ENCODE results near the gene RAB4B. TPM values are rescaled to one million over a fixed set of nuclear protein-coding genes. Genes with fewer than 3 reads are reported as not detected.

The RAB4B gene
- total and polyA plus RNA-seq, 2 experiments from 2014 or later: 27.4 to 29.0 TPM

DNA sequence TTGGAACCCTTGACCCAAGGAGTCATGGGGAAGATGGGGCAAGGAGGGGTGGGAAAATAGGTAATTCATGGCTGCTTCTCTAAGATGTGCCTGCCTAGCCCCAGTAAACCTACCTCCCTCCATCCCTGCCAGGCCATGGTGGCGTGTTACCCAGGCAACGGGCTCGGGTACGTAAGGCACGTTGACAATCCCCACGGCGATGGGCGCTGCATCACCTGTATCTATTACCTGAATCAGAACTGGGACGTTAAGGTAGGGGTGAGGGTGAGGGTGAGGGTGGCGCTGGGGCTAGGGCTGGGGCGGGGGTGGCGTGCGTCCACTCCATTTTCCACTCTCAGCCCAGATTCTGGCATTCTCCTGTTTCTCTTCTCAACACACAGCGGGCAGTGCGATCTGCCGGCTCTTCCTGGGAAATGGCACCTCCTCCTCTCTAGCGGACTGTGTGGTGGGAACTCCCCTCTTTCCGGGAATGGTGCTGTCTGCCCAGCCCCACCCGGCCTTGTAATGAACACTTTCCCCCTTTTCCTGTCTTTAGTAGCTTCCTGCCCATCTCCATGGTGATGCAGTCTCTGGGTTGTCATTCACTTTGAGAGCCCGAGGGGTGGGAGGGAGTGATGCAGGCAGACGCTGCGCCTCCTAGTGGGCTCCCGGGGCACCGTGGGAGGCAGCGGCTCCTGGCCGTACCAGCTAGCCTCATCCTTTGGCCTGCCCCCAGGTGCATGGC is 28.5 kb downstream of the RAB4B start:
- H3K4me3 ChIP-seq: peak overlapping the region; percentile 36; the same call in 1 of the 2 replicates
- peaks cover 50% of the 10 kb centered on the region for H4K20me1 ChIP-seq (replicated peaks; ENCODE audit: insufficient read depth)
- H2AFZ ChIP-seq: no peak overlapping the region
- Mint-ChIP-seq H3K36me3 (ENCODE audit: low read depth) (peaks cover 58% of the 10 kb centered on the region), H3K9me3 (no peaks in the 10 kb centered on the region), H3K27me3 (ENCODE audit: insufficient read depth, low read depth, poor library complexity) (peaks cover 46% of the 10 kb centered on the region), H3K27ac (peak overlapping the region; percentile 84), H3K4me1 (peaks cover 73% of the 10 kb centered on the region), H3K4me3 (peak overlapping the region; percentile 59)
- TF ChIP-seq STAT1 (IDR thresholded peaks at IDR 0.05; ENCODE audit: unreplicated experiment) (no peak), CREB1 (CRISPR knock-in tag; IDR thresholded peaks at IDR 0.05; ENCODE audit: low read depth) (peak; percentile 81)
- TF ChIP-seq, protein P1, sequence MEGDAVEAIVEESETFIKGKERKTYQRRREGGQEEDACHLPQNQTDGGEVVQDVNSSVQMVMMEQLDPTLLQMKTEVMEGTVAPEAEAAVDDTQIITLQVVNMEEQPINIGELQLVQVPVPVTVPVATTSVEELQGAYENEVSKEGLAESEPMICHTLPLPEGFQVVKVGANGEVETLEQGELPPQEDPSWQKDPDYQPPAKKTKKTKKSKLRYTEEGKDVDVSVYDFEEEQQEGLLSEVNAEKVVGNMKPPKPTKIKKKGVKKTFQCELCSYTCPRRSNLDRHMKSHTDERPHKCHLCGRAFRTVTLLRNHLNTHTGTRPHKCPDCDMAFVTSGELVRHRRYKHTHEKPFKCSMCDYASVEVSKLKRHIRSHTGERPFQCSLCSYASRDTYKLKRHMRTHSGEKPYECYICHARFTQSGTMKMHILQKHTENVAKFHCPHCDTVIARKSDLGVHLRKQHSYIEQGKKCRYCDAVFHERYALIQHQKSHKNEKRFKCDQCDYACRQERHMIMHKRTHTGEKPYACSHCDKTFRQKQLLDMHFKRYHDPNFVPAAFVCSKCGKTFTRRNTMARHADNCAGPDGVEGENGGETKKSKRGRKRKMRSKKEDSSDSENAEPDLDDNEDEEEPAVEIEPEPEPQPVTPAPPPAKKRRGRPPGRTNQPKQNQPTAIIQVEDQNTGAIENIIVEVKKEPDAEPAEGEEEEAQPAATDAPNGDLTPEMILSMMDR (conservative IDR thresholded peaks at IDR 0.05; ENCODE audit: low read depth in 2 of 2): peak; percentile 86 to 93
- ATAC-seq (peak; percentile 59), DNase-seq (ENCODE audit: low spot score) (peak; percentile 100)
- peaks cover 8% of the 10 kb centered on the region; the same call in 1 of the 2 replicates for H3K36me3 ChIP-seq (ENCODE audit: insufficient read depth)
- H3K4me1 ChIP-seq (ENCODE audit: insufficient read depth): peaks cover 54% of the 10 kb centered on the region
- H3K27me3 ChIP-seq (ENCODE audit: insufficient read depth): 0 out of 2 replicates have a peak, but pooled peaks cover 2% of the 10 kb centered on the region
- H3K4me2 ChIP-seq: peak overlapping the region; percentile 70
- peak overlapping the region; percentile 90 for H3K27ac ChIP-seq (ENCODE audit: low read depth)
- no peaks in the 10 kb centered on the region for H3K9me2 ChIP-seq (ENCODE audit: insufficient read depth)
- peaks cover 59% of the 10 kb centered on the region for H3K79me2 ChIP-seq (replicated peaks; ENCODE audit: insufficient read depth)
- peaks cover 47% of the 10 kb centered on the region for H3F3A ChIP-seq (replicated peaks; ENCODE audit: low read depth)

DNA sequence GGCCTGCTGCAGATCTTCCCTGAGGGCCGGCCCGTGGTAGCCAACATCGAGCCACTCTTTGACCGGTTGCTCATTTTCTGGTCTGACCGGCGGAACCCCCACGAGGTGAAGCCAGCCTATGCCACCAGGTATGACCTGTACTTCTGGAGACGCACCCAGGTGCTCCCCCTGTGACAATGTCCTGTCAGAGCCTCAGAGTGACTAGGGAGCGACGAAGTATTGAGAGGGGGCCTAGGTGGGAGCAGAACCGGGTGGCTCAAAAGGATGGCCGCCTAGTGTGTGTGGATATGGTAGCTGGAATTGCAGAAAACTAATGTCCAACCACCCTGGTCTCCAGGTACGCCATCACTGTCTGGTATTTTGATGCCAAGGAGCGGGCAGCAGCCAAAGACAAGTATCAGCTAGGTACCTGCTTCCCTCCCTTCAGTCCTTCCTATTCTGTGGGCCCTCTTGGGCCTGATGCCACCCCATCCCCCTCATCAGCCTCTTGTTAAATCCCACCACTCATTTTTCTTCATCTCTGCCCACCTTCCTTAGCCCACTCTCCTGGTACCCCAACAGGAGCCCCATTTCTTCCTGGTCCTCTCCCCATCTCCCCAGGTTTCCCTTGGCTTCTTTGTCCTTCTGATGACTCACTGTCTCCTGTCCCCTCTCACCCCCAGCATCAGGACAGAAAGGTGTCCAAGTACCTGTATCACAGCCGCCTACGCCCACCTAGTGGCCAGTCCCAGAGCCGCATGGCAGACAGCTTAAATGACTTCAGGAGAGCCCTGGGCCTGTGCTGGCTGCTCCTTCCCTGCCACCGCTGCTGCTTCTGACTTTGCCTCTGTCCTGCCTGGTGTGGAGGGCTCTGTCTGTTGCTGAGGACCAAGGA is 29.3 kb downstream of the RAB4B start:
- ATAC-seq (peak; percentile 10), DNase-seq (ENCODE audit: low spot score) (peak; percentile 85)
- Histone ChIP-seq H2AFZ (no peak overlapping the region), H3K36me3 (ENCODE audit: insufficient read depth) (peaks cover 6% of the 10 kb centered on the region; the same call in 1 of the 2 replicates), H3K27me3 (ENCODE audit: insufficient read depth) (peaks cover 10% of the 10 kb centered on the region; the same call in 1 of the 2 replicates), H3K27ac (ENCODE audit: low read depth) (peak overlapping the region; percentile 81; the same call in 1 of the 2 replicates), H3K79me2 (replicated peaks; ENCODE audit: insufficient read depth) (peaks cover 51% of the 10 kb centered on the region), H3K9me2 (ENCODE audit: insufficient read depth) (no peaks in the 10 kb centered on the region), H4K20me1 (replicated peaks; ENCODE audit: insufficient read depth) (peaks cover 42% of the 10 kb centered on the region), H3K4me3 (no peak overlapping the region), H3F3A (replicated peaks; ENCODE audit: low read depth) (peaks cover 42% of the 10 kb centered on the region), H3K4me1 (ENCODE audit: insufficient read depth) (peaks cover 51% of the 10 kb centered on the region), H3K4me2 (peak overlapping the region; percentile 66; the same call in 1 of the 2 replicates)
- peaks cover 50% of the 10 kb centered on the region for H3K36me3 Mint-ChIP-seq (ENCODE audit: low read depth)
- H3K9me3 Mint-ChIP-seq: no peaks in the 10 kb centered on the region; the same call in 2 of the 3 replicates
- H3K4me1 Mint-ChIP-seq: peaks cover 70% of the 10 kb centered on the region
- H3K27me3 Mint-ChIP-seq (ENCODE audit: insufficient read depth, low read depth, poor library complexity): peaks cover 44% of the 10 kb centered on the region
- H3K4me3 Mint-ChIP-seq: peak overlapping the region; percentile 59
- H3K27ac Mint-ChIP-seq: peak overlapping the region; percentile 79
- TF ChIP-seq, protein P1 (conservative IDR thresholded peaks at IDR 0.05; ENCODE audit: low read depth in 2 of 2): peak; percentile 59 to 70
- TF ChIP-seq CREB1 (CRISPR knock-in tag; IDR thresholded peaks at IDR 0.05; ENCODE audit: low read depth) (no peak), ZNF331 (CRISPR knock-in tag; IDR thresholded peaks at IDR 0.05; ENCODE audit: low read depth) (no peak)
